Endothelial cell (in vitro differentiated cells): ENCODE results near the gene DCUN1D2. TPM values are rescaled to one million over a fixed set of nuclear protein-coding genes. Genes with fewer than 3 reads are reported as not detected.

Source experiments
- DNase-seq: peaks from one replicate; pipeline ENCODE4 v3.0.0; 2021; ENCODE audit warnings: low spot score
- H3K27ac Mint-ChIP-seq: one replicate; pipeline ENCODE4 v1.8.0; 2021; ENCODE audit warnings: mixed read lengths, inconsistent platforms; ENCODE audit not compliant: unreplicated experiment
- H3K27me3 Mint-ChIP-seq: one replicate; pipeline ENCODE4 v1.8.0; 2021; ENCODE audit warnings: mild to moderate bottlenecking, moderate library complexity, mixed read lengths, inconsistent platforms; ENCODE audit not compliant: unreplicated experiment
- H3K36me3 Mint-ChIP-seq: one replicate; pipeline ENCODE4 v1.8.0; 2021; ENCODE audit warnings: mild to moderate bottlenecking, low read depth, mixed read lengths, inconsistent platforms; ENCODE audit not compliant: unreplicated experiment
- H3K4me1 Mint-ChIP-seq: one replicate; pipeline ENCODE4 v1.8.0; 2021; ENCODE audit warnings: mild to moderate bottlenecking, mixed read lengths, inconsistent platforms; ENCODE audit not compliant: unreplicated experiment
- H3K4me3 Mint-ChIP-seq: one replicate; pipeline ENCODE4 v1.8.0; 2021; ENCODE audit warnings: mild to moderate bottlenecking, mixed read lengths, inconsistent platforms; ENCODE audit not compliant: unreplicated experiment
- H3K9me3 Mint-ChIP-seq: one replicate; pipeline ENCODE4 v1.8.0; 2021; ENCODE audit warnings: mixed read lengths, inconsistent platforms; ENCODE audit not compliant: unreplicated experiment
- CTCF ChIP-seq: fragments of 200-600 bp; sonication (generic); IDR thresholded peaks from one replicate; pipeline ENCODE4 v1.5.0; 2021; ENCODE audit warnings: antibody characterized with exemption; ENCODE audit not compliant: unreplicated experiment
- total RNA-seq: library from RNA; stranded (reverse); fragmentation: NEBNext Ultra II Directional; extraction: Animal tissue kit (Norgen Biotek cat#: 25700); gene quantifications from one replicate; pipeline ENCODE4 v1.2.1, GENCODE V29; 2021; ENCODE audit not compliant: unreplicated experiment

DCUN1D2 gene
- total RNA-seq, 1 donor from 2014 or later: 23.9 TPM

GRCh38 chr13:113410472-113411201, 79.9 kb downstream of the DCUN1D2 start:
- no peaks in the 10 kb centered on the region for H3K9me3 Mint-ChIP-seq
- no peak overlapping the region for H3K27ac Mint-ChIP-seq
- H3K4me1 Mint-ChIP-seq: peaks cover 4% of the 10 kb centered on the region
- DNase-seq: no peak
- H3K27me3 Mint-ChIP-seq: peaks cover 10% of the 10 kb centered on the region
- H3K4me3 Mint-ChIP-seq: no peak overlapping the region
- no peak for TF ChIP-seq CTCF
- H3K36me3 Mint-ChIP-seq: no peaks in the 10 kb centered on the region

- no peak for TF ChIP-seq CTCF
- H3K36me3 Mint-ChIP-seq: no peaks in the 10 kb centered on the region
- no peak overlapping the region for H3K27ac Mint-ChIP-seq
- H3K27me3 Mint-ChIP-seq: peaks cover 10% of the 10 kb centered on the region
- H3K4me1 Mint-ChIP-seq: peaks cover 4% of the 10 kb centered on the region
- H3K4me3 Mint-ChIP-seq: no peak overlapping the region
- no peaks in the 10 kb centered on the region for H3K9me3 Mint-ChIP-seq
- no peak for DNase-seq
These were observed 81.9 kb downstream of the DCUN1D2 start for GRCh38 chr13:113408562-113408961.

- Mint-ChIP-seq H3K36me3 (no peaks in the 10 kb centered on the region), H3K4me1 (peaks cover 4% of the 10 kb centered on the region), H3K27ac (no peak overlapping the region), H3K9me3 (no peaks in the 10 kb centered on the region), H3K27me3 (peaks cover 10% of the 10 kb centered on the region), H3K4me3 (no peak overlapping the region)
- no peak for TF ChIP-seq CTCF
- DNase-seq: no peak
These were observed 82.7 kb downstream of the DCUN1D2 start for GRCh38 chr13:113407531-113408393.

GRCh38 chr13:113407103-113407530, 83.4 kb downstream of the DCUN1D2 start:
- no peak for DNase-seq
- Mint-ChIP-seq H3K4me3 (no peak overlapping the region), H3K4me1 (peaks cover 4% of the 10 kb centered on the region), H3K27ac (no peak overlapping the region), H3K27me3 (peaks cover 10% of the 10 kb centered on the region), H3K9me3 (no peaks in the 10 kb centered on the region), H3K36me3 (no peaks in the 10 kb centered on the region)
- TF ChIP-seq CTCF: no peak
